ENCODE measurements around the gene OVAAL. TPM values are rescaled to one million over a fixed set of nuclear protein-coding genes. Genes with fewer than 3 reads are reported as not detected.
"Not testable (repeated sequence)": the region's sequence is repeated elsewhere in the genome, so short reads cannot be mapped to it uniquely, and the experiment has no call there.

OVAAL gene
- total RNA-seq, 1 donor from 2014 or later: not detected

- H3K27ac Mint-ChIP-seq (ENCODE audit: unreplicated experiment): no peak overlapping the region
- no peaks in the 10 kb centered on the region for H3K9me3 Mint-ChIP-seq (ENCODE audit: low read depth)
- no peak overlapping the region for H3K4me3 Mint-ChIP-seq (ENCODE audit: unreplicated experiment)
- no peak for TF ChIP-seq CTCF (IDR thresholded peaks at IDR 0.05)
- no peaks in the 10 kb centered on the region for H3K36me3 Mint-ChIP-seq (ENCODE audit: low read depth)
- H3K4me1 Mint-ChIP-seq (ENCODE audit: low read depth): peaks cover 28% of the 10 kb centered on the region
- no peaks in the 10 kb centered on the region for H3K27me3 Mint-ChIP-seq (ENCODE audit: low read depth)
- no peak for DNase-seq (ENCODE audit: low spot score)
Observed at GRCh38 chr1:180545991-180546390, 12.8 kb upstream of the OVAAL start.

DNA sequence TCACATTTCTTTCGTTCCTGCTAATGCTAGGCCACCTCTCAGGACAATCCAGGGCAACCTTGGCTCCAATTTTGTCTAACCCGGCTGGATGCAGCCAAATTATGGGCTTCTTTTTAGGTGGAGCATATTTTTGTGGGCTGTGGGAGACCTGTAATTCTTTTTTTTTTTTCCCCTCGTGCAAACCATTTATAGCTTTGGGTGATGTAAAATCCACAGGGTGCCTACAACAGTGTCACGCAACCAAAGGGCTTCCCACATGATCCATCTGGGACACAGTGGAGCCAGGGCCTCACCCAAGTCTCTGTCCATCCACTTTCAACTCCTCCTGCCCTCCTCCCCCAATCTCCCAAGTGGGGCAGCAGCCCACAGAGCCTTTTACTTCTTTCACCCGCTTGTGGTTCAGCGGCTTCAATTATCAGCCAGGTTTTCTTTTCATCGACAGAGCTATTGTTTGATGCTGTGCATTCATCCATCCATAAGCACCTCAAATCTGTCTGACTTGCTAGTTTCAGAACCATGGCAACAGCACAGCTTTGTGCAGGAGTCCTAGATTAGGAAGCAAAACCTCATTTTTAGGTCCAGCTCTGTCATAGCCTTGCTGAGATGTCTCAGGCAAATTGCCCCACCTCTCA lies 10.0 kb upstream of the OVAAL start:
- H3K36me3 Mint-ChIP-seq (ENCODE audit: low read depth): no peaks in the 10 kb centered on the region
- no peak overlapping the region for H3K27ac Mint-ChIP-seq (ENCODE audit: unreplicated experiment)
- H3K4me3 Mint-ChIP-seq (ENCODE audit: unreplicated experiment): no peak overlapping the region
- H3K9me3 Mint-ChIP-seq (ENCODE audit: low read depth): no peaks in the 10 kb centered on the region
- TF ChIP-seq CTCF (IDR thresholded peaks at IDR 0.05): no peak
- no peaks in the 10 kb centered on the region for H3K27me3 Mint-ChIP-seq (ENCODE audit: low read depth)
- DNase-seq (ENCODE audit: low spot score): no peak
- H3K4me1 Mint-ChIP-seq (ENCODE audit: low read depth): peaks cover 2% of the 10 kb centered on the region

DNA sequence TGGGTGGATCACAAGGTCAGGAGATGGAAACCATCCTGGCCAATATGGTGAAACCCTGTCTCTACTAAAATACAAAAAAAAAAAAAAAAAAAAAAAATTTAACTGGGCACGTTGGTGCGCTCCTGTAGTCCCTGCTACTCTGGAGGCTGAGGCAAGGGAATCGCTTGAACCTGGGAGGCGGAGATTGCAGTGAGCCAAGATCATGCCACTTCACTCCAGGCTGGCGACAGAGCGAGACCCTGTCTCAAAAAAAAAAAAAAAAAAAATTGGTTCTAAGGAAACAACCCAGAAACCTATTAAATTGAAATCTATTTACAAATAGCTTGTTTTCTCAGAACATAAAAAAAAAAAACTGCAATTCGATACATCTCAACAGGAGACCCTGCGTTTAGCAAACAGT lies 9.0 kb upstream of the OVAAL start:
- not testable (repeated sequence) for H3K27ac Mint-ChIP-seq (ENCODE audit: unreplicated experiment); H3K27me3 Mint-ChIP-seq (ENCODE audit: low read depth); H3K4me3 Mint-ChIP-seq (ENCODE audit: unreplicated experiment); H3K36me3 Mint-ChIP-seq (ENCODE audit: low read depth); H3K9me3 Mint-ChIP-seq (ENCODE audit: low read depth); DNase-seq (ENCODE audit: low spot score); H3K4me1 Mint-ChIP-seq (ENCODE audit: low read depth)

DNA sequence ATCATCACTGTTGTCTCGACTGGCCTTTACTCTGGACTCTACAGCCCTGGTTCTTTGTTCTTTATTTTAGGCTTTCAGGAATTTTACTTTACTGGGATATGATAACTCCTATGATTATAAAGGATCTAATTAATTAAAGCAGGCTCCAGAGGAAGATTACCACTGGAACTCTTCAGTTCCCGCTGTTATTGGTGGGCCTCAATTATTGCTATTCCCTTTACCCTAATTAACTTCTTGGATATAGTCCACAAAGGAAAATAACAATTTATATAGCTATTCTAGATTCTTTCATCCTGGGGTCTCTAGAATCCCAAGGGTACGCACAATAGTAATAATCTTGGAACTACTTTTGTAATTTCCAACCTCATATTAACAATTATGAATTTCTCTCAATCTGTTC lies 8.5 kb upstream of the OVAAL start:
- Mint-ChIP-seq H3K27me3 (ENCODE audit: low read depth) (no peaks in the 10 kb centered on the region), H3K36me3 (ENCODE audit: low read depth) (no peaks in the 10 kb centered on the region), H3K4me3 (ENCODE audit: unreplicated experiment) (no peak overlapping the region), H3K4me1 (ENCODE audit: low read depth) (no peaks in the 10 kb centered on the region), H3K9me3 (ENCODE audit: low read depth) (no peaks in the 10 kb centered on the region), H3K27ac (ENCODE audit: unreplicated experiment) (no peak overlapping the region)
- DNase-seq (ENCODE audit: low spot score): no peak
- no peak for TF ChIP-seq CTCF (IDR thresholded peaks at IDR 0.05)

GRCh38 chr1:180551997-180552396 lies 6.8 kb upstream of the OVAAL start:
- no peak for DNase-seq (ENCODE audit: low spot score)

DNA sequence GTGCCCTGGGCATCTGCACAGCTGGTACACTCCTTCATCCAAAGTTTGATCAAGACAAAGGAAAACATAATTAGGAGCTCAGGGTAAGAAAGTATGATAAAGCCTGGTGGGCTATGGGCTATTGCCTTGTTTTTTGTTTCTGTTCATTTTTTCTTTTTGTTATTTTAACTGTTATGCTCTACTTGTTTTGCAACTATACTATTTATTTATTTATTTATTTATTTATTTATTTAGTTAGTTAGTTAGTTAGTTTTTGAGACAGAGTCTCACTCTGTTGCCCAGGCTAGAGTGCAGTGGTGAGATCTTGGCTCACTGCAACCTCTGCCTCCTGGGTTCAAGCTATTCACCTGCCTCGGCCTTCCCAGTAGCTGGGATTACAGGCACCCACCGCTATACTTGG lies 5.7 kb upstream of the OVAAL start:
- not testable (repeated sequence) for DNase-seq (ENCODE audit: low spot score); H3K27ac Mint-ChIP-seq (ENCODE audit: unreplicated experiment); H3K27me3 Mint-ChIP-seq (ENCODE audit: low read depth); H3K9me3 Mint-ChIP-seq (ENCODE audit: low read depth); H3K4me3 Mint-ChIP-seq (ENCODE audit: unreplicated experiment); H3K4me1 Mint-ChIP-seq (ENCODE audit: low read depth); H3K36me3 Mint-ChIP-seq (ENCODE audit: low read depth)

More at GRCh38 chr1:180551997-180552396, 6.8 kb upstream of the OVAAL start:
- no peak overlapping the region for H3K27ac Mint-ChIP-seq (ENCODE audit: unreplicated experiment)
- H3K4me1 Mint-ChIP-seq (ENCODE audit: low read depth): no peaks in the 10 kb centered on the region
- H3K9me3 Mint-ChIP-seq (ENCODE audit: low read depth): no peaks in the 10 kb centered on the region
- no peak for TF ChIP-seq CTCF (IDR thresholded peaks at IDR 0.05)
- no peak overlapping the region for H3K4me3 Mint-ChIP-seq (ENCODE audit: unreplicated experiment)
- no peaks in the 10 kb centered on the region for H3K36me3 Mint-ChIP-seq (ENCODE audit: low read depth)
- H3K27me3 Mint-ChIP-seq (ENCODE audit: low read depth): no peaks in the 10 kb centered on the region

Data from chondrocyte (in vitro differentiated cells).